GM18517 (cell line): ENCODE measurements around the gene PSMB4.
"Not testable (repeated sequence)": the region's sequence is repeated elsewhere in the genome, so short reads cannot be mapped to it uniquely, and the experiment has no call there.

Experiments
- ATAC-seq: cut with Tn5 transposase; IDR thresholded peaks from one replicate; pipeline ENCODE4 v1.9.1; 2021; ENCODE audit warnings: mild to moderate bottlenecking, moderate library complexity; ENCODE audit not compliant: unreplicated experiment

Gene PSMB4

DNA sequence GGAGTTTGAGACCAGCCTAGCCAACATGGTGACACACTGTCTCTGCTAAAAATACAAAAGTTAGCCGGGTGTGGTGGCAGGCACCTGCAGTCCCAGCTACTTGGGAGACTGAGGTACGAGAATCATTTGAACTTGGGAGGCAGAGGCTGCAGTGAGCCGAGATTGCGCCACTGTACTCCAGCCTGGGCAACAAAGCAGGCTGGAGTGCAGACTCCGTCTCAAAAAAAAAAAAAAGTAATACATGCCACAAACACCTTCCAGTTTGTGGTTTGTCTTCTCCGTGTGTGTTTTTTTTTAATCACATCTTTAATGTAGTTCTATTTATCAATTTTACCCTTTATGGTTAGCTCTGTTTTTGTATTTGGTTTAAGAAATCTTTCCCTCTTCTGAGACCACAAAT, 37.6 kb downstream of the PSMB4 start:
- no peak for ATAC-seq

- ATAC-seq: not testable (repeated sequence)
Observed at GRCh38 chr1:151437396-151437795, 38.0 kb downstream of the PSMB4 start.

- ATAC-seq: no peak
Observed at GRCh38 chr1:151443846-151444782, 44.7 kb downstream of the PSMB4 start.

DNA sequence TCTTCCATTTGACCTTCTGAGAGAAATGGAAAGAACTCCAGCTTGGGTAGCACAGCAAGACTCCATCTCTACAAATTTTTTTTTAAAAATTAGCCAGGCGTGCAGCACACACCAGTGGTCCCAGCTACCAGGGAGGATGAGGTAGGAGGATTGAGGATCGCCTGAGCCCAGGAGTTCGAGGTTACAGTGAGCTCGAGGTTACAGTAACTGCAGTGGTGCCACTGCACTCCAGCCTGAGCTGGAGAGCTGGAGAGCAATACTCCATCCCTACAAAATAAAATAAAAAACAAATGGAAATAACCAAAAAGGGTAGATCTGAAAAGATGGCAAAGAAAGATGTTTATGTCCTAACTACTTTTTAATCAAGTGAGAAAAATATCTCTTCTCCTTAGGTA, 45.4 kb downstream of the PSMB4 start:
- no peak for ATAC-seq

- no peak for ATAC-seq
Observed at GRCh38 chr1:151447696-151448095, 48.3 kb downstream of the PSMB4 start.
